ENCODE measurements around the gene HPCA.

HPCA gene

GRCh38 chr1:32887623-32888022 is 1.3 kb downstream of the HPCA start:
- POLR2A ChIA-PET: no interaction called here
- TF ChIP-seq NFRKB (IDR thresholded peaks at IDR 0.05): no peak
- no peak for TF ChIP-seq TARDBP (IDR thresholded peaks at IDR 0.05)
- no peak for TF ChIP-seq LEF1 (IDR thresholded peaks at IDR 0.05; ENCODE audit: borderline replicate concordance)
- TF ChIP-seq ZNF384 (IDR thresholded peaks at IDR 0.05): no peak
- no peak for TF ChIP-seq FOXM1 (IDR thresholded peaks at IDR 0.05; ENCODE audit: borderline replicate concordance)
- TF ChIP-seq FOXA1 (IDR thresholded peaks at IDR 0.05): no peak
- no peak for TF ChIP-seq SUZ12 (IDR thresholded peaks at IDR 0.05)
- no peak for TF ChIP-seq HDGF (IDR thresholded peaks at IDR 0.05; ENCODE audit: borderline replicate concordance)
- no peak for TF ChIP-seq ARNT (IDR thresholded peaks at IDR 0.05)
- no peak for TF ChIP-seq FOXK2 (IDR thresholded peaks at IDR 0.05)
- no peak for TF ChIP-seq PKNOX1 (IDR thresholded peaks at IDR 0.05)
- no peak for TF ChIP-seq BHLHE40 (IDR thresholded peaks at IDR 0.05; ENCODE audit: borderline replicate concordance)
- CTCF ChIA-PET: interaction anchor here (1.1 kb wide), 1 partner anchor 109 kb away, joined by 3 read pairs; no protein-coding TSS in a partner anchor
- no peak for DNase-seq (ENCODE audit: extremely low spot score)

GRCh38 chr1:32888134-32888533 is 1.8 kb downstream of the HPCA start:
- TF ChIP-seq SUZ12 (IDR thresholded peaks at IDR 0.05): no peak
- TF ChIP-seq HDGF (IDR thresholded peaks at IDR 0.05; ENCODE audit: borderline replicate concordance): no peak
- TF ChIP-seq FOXM1 (IDR thresholded peaks at IDR 0.05; ENCODE audit: borderline replicate concordance): no peak
- no peak for TF ChIP-seq LEF1 (IDR thresholded peaks at IDR 0.05; ENCODE audit: borderline replicate concordance)
- no peak for TF ChIP-seq ELF4 (IDR thresholded peaks at IDR 0.05)
- TF ChIP-seq TARDBP (IDR thresholded peaks at IDR 0.05): no peak
- TF ChIP-seq BHLHE40 (IDR thresholded peaks at IDR 0.05; ENCODE audit: borderline replicate concordance): no peak
- no peak for TF ChIP-seq PKNOX1 (IDR thresholded peaks at IDR 0.05)
- no peak for TF ChIP-seq NFRKB (IDR thresholded peaks at IDR 0.05)
- TF ChIP-seq ARNT (IDR thresholded peaks at IDR 0.05): no peak
- no peak for TF ChIP-seq CTBP1 (IDR thresholded peaks at IDR 0.05; ENCODE audit: borderline replicate concordance)
- TF ChIP-seq ZNF384 (IDR thresholded peaks at IDR 0.05): no peak
- TF ChIP-seq FOXK2 (IDR thresholded peaks at IDR 0.05): no peak
- TF ChIP-seq L3MBTL2 (conservative IDR thresholded peaks at IDR 0.05): no peak
- TF ChIP-seq SP1 (IDR thresholded peaks at IDR 0.05): no peak
- DNase-seq (ENCODE audit: extremely low spot score): no peak
- CTCF ChIA-PET: no interaction called here
- POLR2A ChIA-PET: no interaction called here

- no peak for DNase-seq (ENCODE audit: extremely low spot score)
- ChIA-PET CTCF (no interaction called here), POLR2A (no interaction called here)
- TF ChIP-seq FOXK2 (IDR thresholded peaks at IDR 0.05): no peak
- TF ChIP-seq BHLHE40 (IDR thresholded peaks at IDR 0.05; ENCODE audit: borderline replicate concordance): no peak
- TF ChIP-seq NFRKB (IDR thresholded peaks at IDR 0.05): no peak
- TF ChIP-seq LEF1 (IDR thresholded peaks at IDR 0.05; ENCODE audit: borderline replicate concordance): no peak
- no peak for TF ChIP-seq SUZ12 (IDR thresholded peaks at IDR 0.05)
- no peak for TF ChIP-seq SP1 (IDR thresholded peaks at IDR 0.05)
- no peak for TF ChIP-seq FOXA1 (IDR thresholded peaks at IDR 0.05)
- TF ChIP-seq HDGF (IDR thresholded peaks at IDR 0.05; ENCODE audit: borderline replicate concordance): no peak
- TF ChIP-seq CTBP1 (IDR thresholded peaks at IDR 0.05; ENCODE audit: borderline replicate concordance): no peak
- no peak for TF ChIP-seq ELF4 (IDR thresholded peaks at IDR 0.05)
- no peak for TF ChIP-seq ZNF384 (IDR thresholded peaks at IDR 0.05)
- no peak for TF ChIP-seq L3MBTL2 (conservative IDR thresholded peaks at IDR 0.05)
- no peak for TF ChIP-seq TARDBP (IDR thresholded peaks at IDR 0.05)
- TF ChIP-seq PKNOX1 (IDR thresholded peaks at IDR 0.05): no peak
- no peak for TF ChIP-seq ARNT (IDR thresholded peaks at IDR 0.05)
- no peak for TF ChIP-seq FOXM1 (IDR thresholded peaks at IDR 0.05; ENCODE audit: borderline replicate concordance)
Observed at GRCh38 chr1:32888677-32889420, 2.6 kb downstream of the HPCA start.

GRCh38 chr1:32889731-32890278 is 3.5 kb downstream of the HPCA start:
- no peak for TF ChIP-seq LEF1 (IDR thresholded peaks at IDR 0.05; ENCODE audit: borderline replicate concordance)
- no peak for TF ChIP-seq TARDBP (IDR thresholded peaks at IDR 0.05)
- TF ChIP-seq HDGF (IDR thresholded peaks at IDR 0.05; ENCODE audit: borderline replicate concordance): no peak
- TF ChIP-seq SUZ12 (IDR thresholded peaks at IDR 0.05): no peak
- TF ChIP-seq ZNF384 (IDR thresholded peaks at IDR 0.05): no peak
- TF ChIP-seq NFRKB (IDR thresholded peaks at IDR 0.05): no peak
- TF ChIP-seq FOXK2 (IDR thresholded peaks at IDR 0.05): no peak
- TF ChIP-seq ARNT (IDR thresholded peaks at IDR 0.05): no peak
- no peak for TF ChIP-seq FOXA1 (IDR thresholded peaks at IDR 0.05)
- TF ChIP-seq SP1 (IDR thresholded peaks at IDR 0.05): no peak
- POLR2A ChIA-PET: interaction anchor here (1.0 kb wide), 1 partner anchor 9 kb away, joined by 3 read pairs; no protein-coding TSS in a partner anchor
- CTCF ChIA-PET: interaction anchor here (1.9 kb wide), 1 partner anchor 14 kb away, joined by 7 read pairs; no protein-coding TSS in a partner anchor
- DNase-seq (ENCODE audit: extremely low spot score): no peak

- DNase-seq (ENCODE audit: extremely low spot score): no peak
- ChIA-PET POLR2A (interaction anchor here (1.0 kb wide), 1 partner anchor 10 kb away, joined by 3 read pairs; no protein-coding TSS in a partner anchor), CTCF (interaction anchor here (1.0 to 1.9 kb wide), 2 partner anchors 9 to 14 kb away, joined by 4 to 7 read pairs; no protein-coding TSS in a partner anchor)
- TF ChIP-seq HDGF (IDR thresholded peaks at IDR 0.05; ENCODE audit: borderline replicate concordance) (no peak), SUZ12 (IDR thresholded peaks at IDR 0.05) (no peak), PKNOX1 (IDR thresholded peaks at IDR 0.05) (no peak), ZNF384 (IDR thresholded peaks at IDR 0.05) (no peak), LEF1 (IDR thresholded peaks at IDR 0.05; ENCODE audit: borderline replicate concordance) (no peak), TARDBP (IDR thresholded peaks at IDR 0.05) (no peak), BHLHE40 (IDR thresholded peaks at IDR 0.05; ENCODE audit: borderline replicate concordance) (no peak), FOXM1 (IDR thresholded peaks at IDR 0.05; ENCODE audit: borderline replicate concordance) (no peak), FOXA1 (IDR thresholded peaks at IDR 0.05) (no peak), ELF4 (IDR thresholded peaks at IDR 0.05) (no peak), L3MBTL2 (conservative IDR thresholded peaks at IDR 0.05) (no peak), CTBP1 (IDR thresholded peaks at IDR 0.05; ENCODE audit: borderline replicate concordance) (no peak)
Observed at GRCh38 chr1:32890516-32891240, 4.4 kb downstream of the HPCA start.

All from HEK293T (cell line).